HepG2 (cell line): ENCODE results near the gene INHBB. TPM values are rescaled to one million over a fixed set of nuclear protein-coding genes. Genes with fewer than 3 reads are reported as not detected.

ENCODE experiments used
- ATAC-seq: fragments of 200-7000 bp; cut with Tn5 transposase; 3 replicates; pipeline ENCODE4 v1.9.1; 2020; ENCODE audit warnings: mild to moderate bottlenecking, moderate library complexity
- BruUV-seq: library from RNA; stranded (reverse); fragments of 400-500 nt; replicated peaks from 2 replicates; lab custom pipeline; 2021; lab: Mats Ljungman, UMichigan
- CTCF ChIA-PET: fragments of 300-600 bp; formaldehyde crosslinking; extraction: SDS; loops from one replicate; lab custom pipeline; 2021; ENCODE audit warnings: low total read pairs, inconsistent platforms, low intra/inter-chr PET ratio; lab: Yijun Ruan, JAX
- POLR2A ChIA-PET: fragments of 350-600 bp; sonication (Branson Sonifier 250); formaldehyde crosslinking; loops from one replicate; lab custom pipeline; 2020; ENCODE audit warnings: antibody characterized with exemption, inconsistent platforms; lab: Yijun Ruan, JAX
- DNase-seq: peaks from one replicate; pipeline ENCODE4 v3.0.0-alpha.2; 2015; ENCODE audit warnings: low spot score
- FAIRE-seq: peaks from 3 replicates; lab custom pipeline; 2011; peaks lifted over from hg19 to GRCh38; lab: Jason Lieb, UNC
- H2AFZ ChIP-seq: one replicate; pipeline ENCODE4 v1.6.1; 2011; ENCODE audit warnings: low read length, inconsistent platforms
- H3K27ac ChIP-seq: fragments of 300-600 bp; 3 replicates; pipeline ENCODE4 v1.8.0; 2011; ENCODE audit warnings: mixed run types, mild to moderate bottlenecking, mixed read lengths, low read length, inconsistent platforms; ENCODE audit not compliant: insufficient read depth; ENCODE audit errors: extremely low read length
- H3K27me3 ChIP-seq, 2 experiments: fragments of 200-600 bp in 1 of 2; 2 replicates in 1 of 2; 3 replicates in 1 of 2; pipeline versions ENCODE4 v1.6.0 to v1.8.0; 2011; ENCODE audit warnings: low read length in 2 of 2, mild to moderate bottlenecking in 2 of 2, moderate library complexity in 2 of 2, inconsistent platforms in 1 of 2; ENCODE audit not compliant: insufficient read depth in 2 of 2, control insufficient read depth in 1 of 2
- H3K36me3 ChIP-seq, 2 experiments: fragments of 200-600 bp in 1 of 2; replicated peaks in 1 of 2; 2 replicates in 1 of 2; 3 replicates in 1 of 2; pipeline versions ENCODE4 v1.5.1 to v1.8.0; 2011; ENCODE audit warnings: low read length in 2 of 2, inconsistent platforms in 1 of 2; ENCODE audit not compliant: insufficient read depth in 2 of 2, control insufficient read depth in 1 of 2
- H3K4me1 ChIP-seq: 2 replicates; pipeline ENCODE4 v1.5.1; 2012; ENCODE audit warnings: low read length, inconsistent platforms; ENCODE audit not compliant: insufficient read depth
- H3K4me2 ChIP-seq: 2 replicates; pipeline ENCODE4 v1.6.0; 2011; ENCODE audit warnings: low read depth, low read length, inconsistent platforms
- H3K4me3 ChIP-seq, 3 experiments: fragments of 200-600 bp in 1 of 3; sonication (generic), shearing (Covaris generic) in 1 of 3; replicated peaks in 1 of 3; 2 replicates each; pipeline ENCODE4 v1.5.1; 2011 to 2016; ENCODE audit warnings: low read length in 3 of 3, inconsistent platforms in 2 of 3, low read depth in 2 of 3, mild to moderate bottlenecking in 2 of 3, control low read depth in 1 of 3, mixed read lengths in 1 of 3; ENCODE audit not compliant: insufficient read depth in 1 of 3
- H3K79me2 ChIP-seq: one replicate; pipeline ENCODE4 v1.6.1; 2011; ENCODE audit warnings: low read length, inconsistent platforms; ENCODE audit not compliant: insufficient read depth
- H3K9ac ChIP-seq: 2 replicates; pipeline ENCODE4 v1.6.0; 2011; ENCODE audit warnings: mild to moderate bottlenecking, low read depth, low read length, inconsistent platforms; ENCODE audit not compliant: insufficient read depth
- H3K9me3 ChIP-seq: 2 replicates; pipeline ENCODE4 v1.5.1; 2012; ENCODE audit warnings: mild to moderate bottlenecking, low read length
- H4K20me1 ChIP-seq: 2 replicates; pipeline ENCODE4 v1.6.0; 2011; ENCODE audit warnings: inconsistent platforms, mild to moderate bottlenecking, low read length, moderate library complexity; ENCODE audit not compliant: insufficient read depth
- EHMT2 ChIP-seq: fragments of 200-600 bp; sonication (generic); IDR thresholded peaks from 2 replicates; pipeline ENCODE4 v1.7.0; 2017; ENCODE audit warnings: antibody characterized with exemption, low read depth, low read length, borderline replicate concordance
- HCFC1 ChIP-seq: fragments of 150-350 bp; IDR thresholded peaks from 2 replicates; pipeline ENCODE4 v1.6.1; 2014; ENCODE audit warnings: low read depth, low read length
- ISX ChIP-seq: sonication (generic); formaldehyde crosslinking; conservative IDR thresholded peaks from 2 replicates; pipeline ENCODE4 v1.5.0; 2020; ENCODE audit warnings: missing genetic modification reagents
- POLR2G ChIP-seq: fragments of 200-400 bp; formaldehyde crosslinking; IDR thresholded peaks from 2 replicates; pipeline ENCODE4 v1.6.1; 2018; ENCODE audit warnings: mild to moderate bottlenecking, low read depth, low read length, moderate library complexity
- ZNF263 ChIP-seq: sonication (generic); formaldehyde crosslinking; IDR thresholded peaks from 2 replicates; pipeline ENCODE4 v1.4.0; 2020; ENCODE audit warnings: missing genetic modification reagents
- ZNF274 ChIP-seq: sonication (generic); formaldehyde crosslinking; IDR thresholded peaks from 2 replicates; pipeline ENCODE4 v1.5.1; 2020; ENCODE audit warnings: mild to moderate bottlenecking, missing genetic modification reagents
- ZNF383 ChIP-seq: sonication (generic); formaldehyde crosslinking; IDR thresholded peaks from 2 replicates; pipeline ENCODE4 v1.4.0; 2020; ENCODE audit warnings: missing genetic modification reagents, mild to moderate bottlenecking, borderline replicate concordance
- ZNF644 ChIP-seq: IDR thresholded peaks from 2 replicates; pipeline ENCODE4 v1.6.1; 2016; ENCODE audit warnings: low read depth
- ZNF687 ChIP-seq: sonication (generic); formaldehyde crosslinking; IDR thresholded peaks from 2 replicates; pipeline ENCODE4 v1.5.1; 2020; ENCODE audit warnings: mild to moderate bottlenecking, missing genetic modification reagents, moderate library complexity
- WGBS: methylation state at CpG from one replicate; pipeline ENCODE4 v1.1.6; 2017; ENCODE audit warnings: low lambda C conversion rate; 5-methylcytosine and 5-hydroxymethylcytosine counted together
- in situ Hi-C: cut with HindIII; loops from 2 replicates; pipeline ENCODE4 v1.10.0; 2017; ENCODE audit warnings: low pct_unique_long_range_greater_than_20kb; ENCODE audit not compliant: extremely low pct_ligation_motif_present
- intact Hi-C: fragments of 100-400 bp; cut with micrococcal nuclease; formaldehyde crosslinking; loops from one replicate; pipeline ENCODE4 v1.10.0; 2022; ENCODE audit not compliant: unreplicated experiment
- polyA plus RNA-seq, 8 experiments: library from polyadenylated mRNA; depleted of rRNA in 3 of 8; stranded (reverse) in 7 of 8; unstranded in 1 of 8; fragments of >200 nt; fragmentation: Illumina TruSeq in 4 of 8; extraction: Trizol in 4 of 8; gene quantifications; 2 replicates each; pipeline versions ENCODE4 v1.2.1 to v1.2.3, GENCODE V29; 2011 to 2016; ENCODE audit warnings: low read depth in 4 of 8, missing spikeins in 1 of 8, mixed read lengths in 1 of 8; ENCODE audit not compliant: insufficient read depth in 1 of 8
- total RNA-seq, 5 experiments: library from RNA; depleted of rRNA; stranded (reverse); fragments of >200 nt; fragmentation: Illumina TruSeq; extraction: Trizol; gene quantifications; 2 replicates each; pipeline ENCODE4 v1.2.3, GENCODE V29; 2016; ENCODE audit warnings: low read depth in 1 of 5
- TF ChIP-seq, protein P1 (sequence below): sonication (generic); formaldehyde crosslinking; IDR thresholded peaks from 2 replicates; pipeline ENCODE4 v1.4.0; 2020; ENCODE audit warnings: mild to moderate bottlenecking, missing genetic modification reagents

INHBB gene
- total and polyA plus RNA-seq, 2 of the 13 experiments (the other 11 are each of a cell fraction or from before 2014, with no cell fraction given), result 0.20 to 1.7 TPM

DNA sequence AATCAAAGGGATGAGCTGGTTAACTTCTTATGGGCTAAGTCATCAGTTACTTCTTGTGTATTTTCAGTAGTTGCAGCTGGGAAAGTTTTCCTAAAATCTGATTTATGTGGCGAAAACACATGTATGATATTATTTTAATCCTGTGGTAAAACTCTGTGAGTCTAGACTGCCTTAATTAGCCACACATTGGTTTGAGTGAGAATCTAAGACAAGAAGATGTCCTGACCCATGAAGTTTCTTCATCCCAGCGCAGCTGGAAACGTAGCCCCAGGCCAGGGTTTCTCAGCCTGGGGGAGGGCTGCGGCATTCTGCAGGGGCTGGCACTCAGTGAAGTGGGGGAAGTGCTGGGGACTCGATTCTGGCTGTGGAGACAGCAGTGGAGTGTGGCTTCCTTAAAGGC is 44.7 kb upstream of the INHBB start:
- Histone ChIP-seq H3K4me3 (no peak overlapping the region), H2AFZ (no peak overlapping the region), H3K4me1 (peaks cover 7% of the 10 kb centered on the region), H3K4me2 (no peak overlapping the region), H3K9ac (no peak overlapping the region), H3K9me3 (no peaks in the 10 kb centered on the region), H3K79me2 (no peaks in the 10 kb centered on the region), H3K36me3 (no peaks in the 10 kb centered on the region; a peak in 2 of 5 replicates), H3K27ac (no peak overlapping the region), H4K20me1 (no peaks in the 10 kb centered on the region), H3K27me3 (no peaks in the 10 kb centered on the region)
- no peak for TF ChIP-seq ZNF383 (CRISPR knock-in tag)
- intact Hi-C loops, result no loop called here
- no peak for DNase-seq
- ChIA-PET POLR2A (no interaction called here), CTCF (no interaction called here)
- no peak for FAIRE-seq
- no TSS peak for BruUV-seq
- in situ Hi-C loops, result no loop called here
- ATAC-seq, result no peak
- WGBS, result 91% methylated on average over 5 of the region's 5 CpGs

DNA sequence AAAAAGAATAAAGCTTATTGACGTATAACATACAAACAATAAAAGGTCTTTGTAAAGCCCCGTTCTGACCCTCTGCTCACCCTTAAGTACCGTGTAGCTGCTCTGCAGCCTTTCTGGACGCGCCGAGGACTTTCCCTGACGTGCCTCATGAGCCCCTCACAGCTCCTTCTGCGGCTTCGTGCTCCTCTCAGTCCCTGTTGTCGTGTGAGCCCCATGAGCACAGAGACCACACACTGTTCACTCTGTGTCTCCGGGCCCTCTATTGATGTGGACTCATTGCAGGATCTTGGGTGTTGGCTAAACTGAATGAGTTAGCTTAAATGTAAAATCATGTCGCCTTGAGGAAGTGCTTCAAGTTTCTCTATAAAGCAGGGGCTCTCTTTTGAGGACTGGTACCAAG is 43.6 kb upstream of the INHBB start:
- Histone ChIP-seq H3K27me3 (no peaks in the 10 kb centered on the region), H4K20me1 (no peaks in the 10 kb centered on the region), H3K79me2 (no peaks in the 10 kb centered on the region), H3K36me3 (no peaks in the 10 kb centered on the region; a peak in 2 of 5 replicates), H3K9ac (no peak overlapping the region), H3K4me3 (no peak overlapping the region), H3K4me2 (no peak overlapping the region), H3K9me3 (no peaks in the 10 kb centered on the region), H2AFZ (no peak overlapping the region), H3K4me1 (peaks cover 7% of the 10 kb centered on the region), H3K27ac (no peak overlapping the region)
- no peak for ATAC-seq
- intact Hi-C loops, result no loop called here
- TF ChIP-seq ZNF687 (CRISPR knock-in tag) (no peak), EHMT2 (no peak), ISX (CRISPR knock-in tag) (no peak), POLR2G (no peak), ZNF274 (CRISPR knock-in tag) (no peak), ZNF644 (CRISPR knock-in tag) (no peak), HCFC1 (no peak), ZNF263 (CRISPR knock-in tag) (no peak)
- TF ChIP-seq, protein P1, sequence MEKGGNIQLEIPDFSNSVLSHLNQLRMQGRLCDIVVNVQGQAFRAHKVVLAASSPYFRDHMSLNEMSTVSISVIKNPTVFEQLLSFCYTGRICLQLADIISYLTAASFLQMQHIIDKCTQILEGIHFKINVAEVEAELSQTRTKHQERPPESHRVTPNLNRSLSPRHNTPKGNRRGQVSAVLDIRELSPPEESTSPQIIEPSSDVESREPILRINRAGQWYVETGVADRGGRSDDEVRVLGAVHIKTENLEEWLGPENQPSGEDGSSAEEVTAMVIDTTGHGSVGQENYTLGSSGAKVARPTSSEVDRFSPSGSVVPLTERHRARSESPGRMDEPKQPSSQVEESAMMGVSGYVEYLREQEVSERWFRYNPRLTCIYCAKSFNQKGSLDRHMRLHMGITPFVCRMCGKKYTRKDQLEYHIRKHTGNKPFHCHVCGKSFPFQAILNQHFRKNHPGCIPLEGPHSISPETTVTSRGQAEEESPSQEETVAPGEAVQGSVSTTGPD, result no peak
- ChIA-PET POLR2A (no interaction called here), CTCF (no interaction called here)
- FAIRE-seq, result no peak
- 92% methylated on average over 12 of the region's 12 CpGs for WGBS
- no peak for DNase-seq
- no TSS peak for BruUV-seq
- in situ Hi-C loops, result no loop called here
